ENCODE data around the gene ZNF669.

The ZNF669 gene

DNA sequence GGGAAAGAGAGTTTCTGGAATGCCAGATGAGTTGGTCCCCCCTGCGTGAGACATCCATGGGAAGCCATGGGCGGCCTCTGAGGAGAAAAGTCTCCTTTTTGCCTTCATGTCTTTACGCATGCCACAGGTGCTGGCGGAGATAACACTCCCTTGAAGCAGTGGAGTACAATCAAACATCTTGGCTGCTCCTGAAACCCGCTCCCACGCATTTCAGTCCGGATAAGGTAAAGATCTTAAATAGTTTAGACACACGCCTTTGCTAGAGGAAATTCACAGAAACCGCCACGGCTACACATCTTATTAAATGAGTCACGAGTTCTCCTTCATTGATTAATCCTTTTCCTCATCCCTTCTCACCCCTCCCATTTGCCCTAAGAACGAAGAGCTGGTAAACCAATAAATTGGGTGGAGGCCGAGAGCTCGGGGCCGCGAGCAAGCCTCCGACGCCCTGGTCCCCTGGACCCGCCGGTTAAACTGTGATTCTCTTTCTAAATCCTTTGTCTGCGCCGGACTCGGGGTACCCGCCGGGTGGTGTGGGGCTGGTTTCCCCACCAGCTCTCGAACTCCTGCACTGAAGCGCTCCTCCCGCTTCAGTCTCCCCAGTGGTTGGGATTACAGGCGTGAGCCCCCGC is 6.6 kb upstream of the ZNF669 start:
- no peak for DNase-seq

DNA sequence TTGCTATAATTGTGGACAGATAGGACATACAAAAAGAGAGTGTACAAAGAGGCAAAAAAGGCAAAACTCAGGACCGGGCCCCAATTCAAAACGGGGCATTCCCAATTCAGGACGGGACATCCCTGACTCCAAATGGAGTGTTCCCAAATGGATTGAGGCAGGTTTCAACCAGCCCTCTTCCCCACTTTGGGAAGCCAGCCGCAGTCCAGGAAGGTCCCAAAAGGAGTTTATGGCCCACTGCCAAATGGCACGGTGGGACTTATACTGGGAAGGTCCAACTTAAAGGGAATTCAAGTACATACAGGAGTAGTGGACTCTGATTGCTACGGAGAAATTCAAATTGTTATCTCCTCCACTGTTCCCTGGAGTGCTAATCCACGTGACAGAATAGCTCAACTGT is 3.5 kb upstream of the ZNF669 start:
- DNase-seq, result no peak

DNA sequence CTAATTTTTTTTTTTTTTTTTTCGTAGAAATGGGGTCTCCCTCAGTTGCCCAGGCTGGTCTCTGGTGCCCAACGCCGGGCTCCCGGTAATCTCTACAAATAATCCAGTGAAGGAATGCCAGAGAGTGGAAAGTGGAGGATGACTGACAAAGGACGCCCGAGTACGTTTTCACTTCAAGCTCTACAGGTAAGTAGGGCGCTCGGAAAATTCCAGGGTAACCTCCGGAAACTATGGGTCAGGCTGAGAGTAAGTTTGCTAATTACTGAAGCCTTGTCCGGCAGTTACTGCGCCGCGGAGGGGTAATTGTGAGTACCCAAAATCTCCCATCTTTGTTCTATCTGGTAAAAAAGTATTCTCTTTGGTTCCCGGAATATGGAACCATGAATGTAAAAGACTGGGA is 1.8 kb upstream of the ZNF669 start:
- no peak for DNase-seq

DNA sequence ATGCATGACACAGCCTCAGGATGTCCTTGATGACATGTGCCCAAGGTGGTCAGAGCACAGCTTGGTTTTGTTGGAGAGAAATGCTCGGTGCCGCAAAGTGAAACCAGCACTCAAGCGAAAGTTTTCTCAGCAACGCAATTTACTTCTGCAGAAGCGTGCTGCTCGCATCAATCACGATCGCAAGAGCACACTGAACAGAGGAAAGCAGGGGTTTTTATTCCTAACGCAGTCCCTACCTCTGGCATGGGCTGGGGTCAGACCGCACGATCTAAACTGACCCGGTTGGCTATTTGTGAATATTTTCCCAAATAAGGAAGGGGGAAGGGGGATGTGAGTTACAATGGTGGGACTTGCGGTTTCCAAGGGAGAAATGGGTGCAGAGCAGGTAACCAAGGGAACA is 809 bp upstream of the ZNF669 start:
- DNase-seq, result no peak

DNA sequence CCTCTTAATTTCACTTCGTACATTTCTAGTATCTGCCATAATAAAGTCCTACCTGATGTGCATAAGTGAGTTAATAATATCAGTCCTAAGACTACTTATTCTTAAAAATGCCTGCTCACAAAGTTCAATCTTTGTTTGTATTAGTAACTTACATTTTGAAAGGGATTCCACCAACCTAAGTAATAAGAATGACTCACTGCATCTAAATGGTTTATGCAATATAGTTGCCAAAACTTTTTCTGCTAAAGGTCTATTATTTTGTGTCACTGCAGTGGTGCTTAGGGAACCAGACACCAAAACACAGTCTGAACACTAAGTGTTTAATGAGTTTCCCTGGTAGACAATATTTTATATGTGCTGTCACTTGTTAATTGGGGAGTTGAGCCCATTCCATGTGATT is 1.8 kb downstream of the ZNF669 start:
- DNase-seq, result no peak

DNA sequence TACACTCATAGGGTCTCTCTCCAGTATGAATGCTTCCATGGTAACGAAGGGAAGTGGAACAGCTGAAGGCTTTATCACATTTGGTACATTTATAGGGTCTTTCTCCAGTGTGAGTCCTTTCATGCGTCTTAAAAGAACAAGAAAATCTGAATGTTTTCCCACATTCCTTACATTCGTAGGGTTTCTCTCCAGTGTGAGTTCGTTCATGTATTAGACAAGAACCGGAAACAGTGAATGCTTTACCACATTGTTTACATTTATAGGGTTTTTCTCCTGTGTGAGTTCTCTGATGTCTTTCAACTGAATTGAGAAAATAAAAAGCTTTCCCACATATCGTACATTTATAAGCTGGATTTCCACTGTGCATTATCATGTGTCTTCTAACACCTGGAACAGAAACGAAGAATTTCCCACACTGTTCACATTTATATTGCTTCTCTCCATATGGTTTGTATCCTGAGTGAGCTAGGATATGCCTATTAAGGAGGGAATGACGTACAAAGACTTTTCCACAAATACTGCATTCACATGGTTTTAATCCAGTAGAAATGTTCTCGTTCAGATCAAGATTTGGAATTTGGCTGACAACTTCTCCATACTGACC is 3.4 kb downstream of the ZNF669 start:
- no peak for DNase-seq

DNA sequence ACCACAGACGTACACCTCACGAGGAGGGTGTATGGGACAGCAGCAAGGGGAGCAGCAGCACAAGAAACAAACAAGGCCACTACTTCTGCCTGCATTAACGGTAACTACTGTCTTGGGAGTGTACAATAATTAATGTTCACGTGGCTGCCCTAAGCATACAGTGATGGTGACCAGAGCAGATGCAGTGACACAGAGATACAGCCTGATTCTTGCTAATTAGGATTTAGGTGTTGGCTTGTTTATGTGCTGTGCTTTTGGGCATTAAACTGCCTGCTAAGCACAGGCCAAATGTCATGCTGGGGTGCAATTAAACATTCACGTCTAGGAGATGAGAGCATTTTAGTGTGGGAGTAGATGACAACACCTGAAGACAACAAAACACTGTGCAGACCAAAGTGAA is 7.2 kb downstream of the ZNF669 start:
- no peak for DNase-seq

DNA sequence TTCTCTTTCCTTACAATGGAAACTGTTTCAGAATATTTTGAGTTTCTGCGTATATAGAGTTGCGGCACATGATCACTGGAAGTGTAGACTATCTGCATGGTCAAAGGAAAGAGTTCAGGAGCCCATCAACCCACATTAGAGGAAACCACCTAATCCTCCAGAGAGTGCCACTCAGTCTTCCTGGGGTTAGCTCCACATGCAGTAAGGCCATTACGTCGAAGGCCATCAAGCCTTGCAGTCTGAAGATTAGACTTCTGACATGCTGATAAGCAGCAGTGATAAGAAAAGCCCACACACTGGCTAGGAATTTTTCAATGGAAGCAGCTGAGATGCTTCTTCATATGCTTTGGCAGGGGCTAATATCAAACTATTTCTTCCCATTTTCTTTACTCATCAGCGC is 7.6 kb downstream of the ZNF669 start:
- DNase-seq, result no peak

DNA sequence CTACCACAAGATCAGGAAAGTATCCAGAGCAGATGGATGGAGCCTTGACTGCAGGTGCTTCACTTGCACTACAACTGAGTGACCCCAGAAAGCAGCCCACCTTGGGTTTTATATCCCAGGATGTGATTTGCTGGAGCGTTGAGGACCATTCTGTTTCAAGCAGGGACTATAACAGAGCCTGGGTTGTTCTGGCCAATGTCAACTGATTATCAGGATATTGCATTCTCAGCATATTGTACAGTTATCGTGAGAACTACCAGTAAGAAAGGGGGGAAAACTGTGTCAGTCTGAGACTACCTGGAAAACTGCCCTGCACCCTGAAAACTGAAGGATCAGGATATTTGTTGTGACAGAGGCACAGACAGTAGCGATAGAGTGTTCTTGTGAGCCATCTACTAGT is 8.0 kb downstream of the ZNF669 start:
- DNase-seq, result no peak

DNA sequence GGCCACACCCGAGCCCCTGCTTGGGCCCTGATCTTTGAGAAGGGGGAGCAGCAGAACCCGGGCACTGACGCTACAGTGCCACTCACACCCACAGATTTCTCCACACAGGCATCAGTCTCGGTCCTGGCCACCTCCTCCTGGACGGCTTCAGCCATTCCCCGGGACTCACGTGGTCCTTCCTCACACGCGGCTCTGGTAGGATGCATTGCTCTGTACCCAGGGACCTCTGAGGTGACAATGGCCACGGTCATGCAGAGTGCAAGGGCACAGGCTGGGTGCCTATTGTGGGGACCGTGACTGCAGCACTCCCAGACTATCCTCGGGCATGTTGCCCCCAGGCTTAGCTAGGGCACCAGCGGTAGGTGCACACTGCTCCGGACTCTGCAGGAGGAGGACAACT is 13.7 kb downstream of the ZNF669 start:
- no peak for DNase-seq

DNA sequence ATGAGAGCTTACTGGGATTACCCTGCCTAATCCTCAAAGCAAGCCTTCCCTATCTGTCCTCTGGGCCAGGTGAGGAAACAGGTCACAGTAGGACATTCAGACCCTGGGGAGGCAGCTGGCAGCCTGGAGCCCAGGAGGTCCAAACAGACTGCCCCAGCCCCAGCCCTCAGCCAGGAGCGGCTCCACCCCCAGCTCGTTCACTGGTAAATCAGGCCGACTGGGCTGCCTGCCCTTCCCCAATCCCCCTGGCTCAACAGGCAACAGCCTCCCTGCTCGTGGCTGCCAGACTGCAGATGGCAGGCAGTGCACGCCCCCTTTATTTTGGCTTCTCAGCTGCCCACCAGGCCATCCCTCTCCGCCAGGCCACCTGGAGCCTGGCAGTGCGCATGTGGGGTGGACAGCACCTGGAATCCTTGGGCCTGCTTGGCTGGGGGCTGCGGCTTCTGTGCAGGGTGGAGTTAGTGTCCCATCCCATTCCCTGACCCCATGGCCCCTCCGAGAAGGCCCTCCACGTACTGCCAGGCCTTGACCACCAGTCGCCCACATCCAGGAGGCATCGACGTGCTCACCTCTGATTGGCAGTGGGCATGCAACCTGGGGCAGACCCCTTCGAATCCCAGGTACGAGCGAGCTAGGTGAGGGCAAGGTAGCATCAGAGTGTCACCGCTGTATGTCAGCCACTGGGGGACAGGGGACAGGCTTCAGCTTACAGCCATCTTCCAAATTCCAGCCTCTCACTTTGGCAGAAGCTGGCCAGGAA is 14.4 kb downstream of the ZNF669 start:
- DNase-seq, result no peak

DNA sequence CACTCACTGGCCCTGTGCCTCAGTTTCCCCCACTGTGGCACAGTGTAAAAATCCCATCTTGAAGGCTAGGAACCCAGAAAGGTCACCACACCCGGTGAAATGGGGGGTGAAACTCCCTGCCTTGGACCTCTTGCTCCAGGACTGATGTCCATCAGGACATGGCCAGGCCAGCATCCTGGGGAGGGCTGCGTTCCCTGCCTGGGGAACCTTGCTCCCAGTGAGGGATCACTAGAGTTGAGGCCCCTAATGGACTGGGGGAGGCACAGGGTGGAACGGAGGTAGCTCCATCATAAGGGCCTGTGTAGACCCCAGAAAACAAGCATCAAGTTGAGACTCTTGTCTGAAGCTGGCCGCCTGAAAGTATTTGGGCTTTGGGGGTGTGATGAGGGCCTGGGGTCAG is 15.2 kb downstream of the ZNF669 start:
- DNase-seq, result no peak

DNA sequence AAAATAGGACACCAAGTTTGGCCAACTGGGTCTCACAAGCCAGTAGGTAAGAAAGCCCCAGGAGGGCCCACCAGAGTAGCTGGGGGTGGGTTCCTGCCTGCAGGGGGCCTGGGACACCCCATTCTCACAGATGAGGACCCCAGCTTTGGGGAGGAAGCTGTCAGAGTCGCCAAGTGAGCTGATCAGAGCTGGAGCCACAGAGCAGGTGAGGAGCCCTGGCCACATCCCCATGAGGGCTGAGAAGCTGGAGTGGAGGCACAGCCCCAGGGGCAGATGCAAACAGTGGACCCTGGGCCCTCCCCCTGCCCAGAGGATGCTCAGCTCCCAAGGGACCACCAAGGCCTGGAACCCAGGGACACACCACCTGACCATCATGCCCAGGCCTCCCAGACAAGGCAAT is 16.9 kb downstream of the ZNF669 start:
- no peak for DNase-seq

DNA sequence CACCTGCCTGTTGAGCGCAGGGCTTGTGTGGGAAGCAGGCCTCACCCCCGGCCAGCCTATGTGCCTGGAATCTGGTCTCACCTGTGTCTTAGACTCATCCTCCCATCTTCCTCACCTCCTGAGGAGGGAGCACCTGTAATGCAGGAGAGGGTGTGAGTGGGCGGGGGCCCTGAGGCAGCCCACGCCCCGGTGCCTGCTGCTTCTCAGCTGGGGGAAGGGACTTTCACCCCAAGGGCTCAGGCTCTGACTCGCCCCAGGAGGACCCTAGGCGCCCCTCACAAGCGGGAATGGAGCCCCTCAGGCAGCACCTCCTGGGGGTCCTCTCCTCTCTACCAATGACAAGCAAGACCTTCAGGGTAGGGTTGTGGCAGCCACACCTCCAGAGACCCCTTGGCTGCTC is 18.8 kb downstream of the ZNF669 start:
- DNase-seq, result no peak

DNA sequence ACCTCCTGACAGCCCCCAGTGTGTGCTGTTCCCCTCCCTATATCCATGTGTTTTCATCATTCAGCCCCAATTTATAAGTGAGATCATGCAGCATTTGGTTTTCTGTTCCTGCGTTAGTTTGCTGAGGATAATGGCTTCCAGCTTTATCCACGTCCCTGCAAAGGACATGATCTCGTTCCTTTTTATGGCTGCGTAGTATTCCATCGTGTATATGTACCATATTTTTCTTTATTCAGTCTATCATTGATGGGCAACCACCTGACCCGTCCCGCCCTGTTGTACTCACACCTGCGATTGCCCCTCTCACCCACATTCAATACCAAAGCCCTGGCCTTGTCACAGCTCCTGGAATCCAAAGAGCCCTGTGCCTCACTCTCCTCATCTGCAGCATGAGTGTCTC is 19.4 kb downstream of the ZNF669 start:
- DNase-seq, result no peak

DNA sequence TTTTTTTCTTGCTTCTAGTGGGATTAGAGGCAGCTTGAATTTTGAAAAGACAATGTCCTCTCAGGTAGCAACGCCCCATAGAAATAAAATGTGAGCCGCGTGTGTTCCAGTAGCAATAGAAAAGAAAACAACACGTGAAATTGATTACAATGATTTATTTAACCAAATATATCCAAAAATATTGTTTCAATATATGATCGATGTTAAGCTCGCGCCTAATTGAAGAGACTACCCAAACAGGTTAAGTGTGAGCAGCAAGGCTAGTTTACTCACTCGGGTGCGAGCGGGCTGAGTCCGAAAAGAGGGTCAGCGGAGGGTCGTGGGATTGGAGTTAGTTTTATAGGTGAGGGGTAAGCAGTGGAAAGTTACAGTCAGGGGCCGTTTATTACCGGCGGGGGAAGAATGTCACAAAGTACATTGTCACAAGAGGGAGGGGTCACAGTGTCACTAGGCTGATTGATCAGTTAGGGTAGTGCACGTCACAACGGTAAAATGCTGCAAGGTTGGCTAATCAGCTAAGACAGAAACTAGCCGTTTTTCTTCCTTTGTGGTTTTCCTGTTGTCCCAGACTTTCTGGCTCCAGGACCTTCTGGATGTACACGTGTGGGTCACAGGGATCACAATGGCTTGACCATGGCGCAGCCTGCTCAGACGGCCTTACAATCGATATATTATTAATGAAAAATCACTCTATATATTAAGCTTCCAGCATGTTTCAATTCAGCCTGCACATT is 24.8 kb downstream of the ZNF669 start:
- no peak for DNase-seq

DNA sequence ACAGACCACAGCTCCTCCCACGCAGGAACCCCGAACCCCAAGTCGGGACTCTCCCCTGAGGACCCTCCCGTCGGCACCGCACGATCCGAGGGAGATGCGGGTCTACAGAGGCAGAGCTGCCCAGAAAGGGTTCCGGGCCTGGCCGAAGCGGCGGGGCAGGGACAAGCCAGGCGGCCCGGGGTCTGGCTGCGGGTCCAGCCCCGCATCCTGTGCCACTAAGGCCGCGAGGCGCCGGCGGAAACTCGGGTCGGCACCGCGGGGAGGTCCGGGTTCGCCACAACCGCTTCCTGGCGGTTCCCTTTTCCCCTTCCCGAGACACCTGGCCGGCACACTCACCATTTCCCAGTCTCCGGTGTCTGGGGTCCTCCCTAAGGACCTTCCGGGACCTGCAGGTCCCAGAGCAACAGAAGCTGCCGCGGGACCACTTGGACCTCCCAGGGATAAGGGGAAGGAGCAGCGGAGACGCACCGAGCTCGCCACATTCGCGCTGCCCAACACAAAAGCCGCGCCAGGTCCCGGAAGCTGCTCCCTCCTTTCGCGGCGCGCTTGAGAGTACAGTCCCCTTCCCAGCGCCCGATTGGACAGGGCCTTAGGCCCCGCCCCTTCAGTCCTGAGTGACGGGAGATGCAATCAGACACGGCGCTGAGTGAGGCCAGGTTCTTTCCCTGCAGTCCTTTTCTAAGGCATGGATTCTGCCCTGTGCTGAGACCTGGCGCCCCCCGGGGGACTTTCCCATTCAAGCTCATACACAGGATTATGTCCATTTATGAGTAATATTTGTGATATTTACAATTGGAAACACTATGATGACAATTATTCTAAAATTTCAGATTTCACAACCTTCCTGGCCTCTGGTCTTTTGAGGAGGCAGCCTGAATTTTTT is 25.7 kb downstream of the ZNF669 start, which contains the start of gene ZNF670:
ZNF670 (minus strand) TSS at position 554 of the 883 bp plus-strand sequence; CDS start at position 339, 215 bp downstream.
- DNase-seq, result peak; percentile 90

DNA sequence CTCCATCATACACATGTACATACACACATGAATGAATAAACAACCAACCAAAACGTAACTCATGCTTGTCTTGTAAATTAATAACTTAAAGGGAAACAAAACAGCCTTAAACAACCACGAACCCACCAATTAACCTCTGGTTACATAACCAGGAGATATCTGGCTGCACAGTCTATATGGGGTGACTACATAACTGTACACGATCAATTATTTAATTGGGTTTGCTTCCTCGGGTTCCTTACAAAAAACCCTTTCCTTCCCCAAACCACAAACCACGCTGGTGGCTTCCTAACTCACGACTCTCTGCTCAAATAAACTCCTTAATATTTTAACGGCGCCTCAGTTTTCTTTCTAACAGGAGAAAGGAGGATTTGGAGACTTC is 26.3 kb downstream of the ZNF669 start:
- DNase-seq, result no peak

DNA sequence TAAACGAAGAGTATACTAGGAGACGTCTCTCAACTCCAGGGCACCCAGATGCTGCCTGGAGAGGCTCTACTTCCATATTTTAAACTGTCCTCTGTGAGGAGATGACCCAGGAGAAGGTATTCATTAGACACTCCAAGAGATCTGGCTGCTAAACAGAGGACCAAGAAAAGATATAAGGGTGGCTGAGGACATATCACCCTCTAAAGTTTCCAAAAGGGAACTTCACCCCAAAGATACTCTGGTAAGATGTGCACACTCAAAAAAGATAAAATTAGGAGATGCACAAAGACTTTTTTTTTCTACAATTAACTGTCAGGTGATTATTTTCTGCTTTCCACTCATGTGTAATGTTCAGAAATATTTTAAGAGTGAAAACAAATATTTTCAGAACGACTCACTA is 26.9 kb downstream of the ZNF669 start:
- DNase-seq, result no peak

DNA sequence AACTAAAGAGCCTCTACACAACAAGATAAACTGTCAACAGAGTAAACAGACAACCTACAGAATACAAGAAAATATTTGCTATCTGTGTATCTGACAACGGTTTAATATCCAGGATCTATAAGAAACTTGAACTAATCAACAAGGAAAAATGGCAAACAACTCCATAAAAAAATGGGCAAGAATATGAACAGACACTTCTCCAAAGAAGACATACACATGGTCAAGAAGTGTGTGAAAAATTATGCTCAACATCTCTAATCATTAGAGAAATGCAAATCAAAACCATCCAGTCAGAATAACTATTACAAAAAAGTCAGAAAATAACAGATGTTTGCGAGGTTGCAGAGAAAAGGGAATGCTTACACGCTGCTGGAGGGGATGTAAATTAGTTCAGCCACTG is 33.5 kb downstream of the ZNF669 start:
- DNase-seq, result no peak

DNA sequence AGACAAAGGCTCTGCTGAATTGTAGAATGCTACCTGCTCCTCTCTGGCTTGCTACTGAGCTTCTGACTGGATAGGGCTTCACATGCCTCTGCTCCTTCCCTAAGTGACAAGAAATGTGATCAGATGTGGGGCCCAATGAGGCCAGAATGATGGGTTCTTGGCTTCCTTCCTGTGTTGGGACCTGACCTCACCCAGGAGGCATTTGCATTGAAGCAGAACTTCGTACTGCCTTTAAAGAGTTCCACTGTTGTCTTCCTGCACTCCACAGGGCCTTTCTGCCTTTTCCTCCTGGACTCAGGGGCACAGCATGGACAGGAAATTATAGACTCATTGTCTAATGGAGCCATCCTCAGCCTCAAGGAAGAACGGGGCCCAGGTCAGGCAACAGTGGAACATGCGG is 39.9 kb downstream of the ZNF669 start:
- DNase-seq, result no peak

DNA sequence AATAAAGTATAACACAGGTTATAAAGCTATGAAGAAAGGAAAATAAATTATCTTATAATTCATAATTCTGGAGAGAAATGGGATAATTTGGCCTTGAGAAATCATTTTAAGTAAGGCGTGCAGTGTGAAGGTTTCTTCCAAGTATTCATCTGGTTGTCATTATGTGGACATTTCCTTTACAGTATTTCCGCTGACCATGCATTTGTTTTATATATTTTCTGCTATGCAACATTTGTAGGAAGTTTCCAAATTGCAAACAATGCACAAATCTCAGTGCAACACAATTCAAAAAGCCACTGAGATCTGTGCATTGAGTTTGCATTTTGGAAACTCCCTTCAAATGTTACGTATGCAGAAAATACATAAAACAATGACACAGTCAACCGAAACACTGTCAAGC is 43.4 kb downstream of the ZNF669 start:
- no peak for DNase-seq

DNA sequence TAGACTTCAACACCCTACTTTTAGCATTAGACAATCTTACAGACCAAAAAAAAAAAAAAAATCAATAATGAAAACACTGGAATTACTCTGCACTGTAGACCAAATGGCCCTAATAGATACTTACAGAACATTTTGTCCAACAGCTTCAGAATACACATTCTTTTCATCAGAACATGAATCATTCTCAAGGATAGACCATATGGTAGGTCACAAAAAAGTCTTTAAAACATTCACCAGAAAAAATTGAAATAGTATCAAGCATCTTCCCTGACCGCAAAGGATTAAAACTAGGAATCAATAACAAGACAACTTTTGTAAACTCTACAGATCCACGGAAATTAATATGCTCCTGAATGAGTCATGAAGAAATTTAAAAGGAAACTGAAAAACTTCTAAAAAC is 48.1 kb downstream of the ZNF669 start:
- DNase-seq, result no peak
